Measurements from ENCODE around the gene F13A1.
A peak's percentile ranks its signal among the peaks of the same experiment; 100 is the strongest.

Gene F13A1

GRCh38 chr6:6251555-6252280 is 68.7 kb downstream of the F13A1 start:
- intact Hi-C loops (cut with DNase I) = no loop called here

GRCh38 chr6:6248651-6249050 is 71.8 kb downstream of the F13A1 start:
- intact Hi-C loops (cut with DNase I) = no loop called here
- DNase-seq = no peak

More at GRCh38 chr6:6251555-6252280, 68.7 kb downstream of the F13A1 start:
- no peak for DNase-seq

- intact Hi-C loops (cut with DNase I) = no loop called here
- DNase-seq = no peak
These were observed 73.9 kb downstream of the F13A1 start for GRCh38 chr6:6246544-6246943.

- intact Hi-C loops (cut with DNase I) = no loop called here
- no peak for DNase-seq
These were observed 75.8 kb downstream of the F13A1 start for GRCh38 chr6:6244624-6245023.

DNA sequence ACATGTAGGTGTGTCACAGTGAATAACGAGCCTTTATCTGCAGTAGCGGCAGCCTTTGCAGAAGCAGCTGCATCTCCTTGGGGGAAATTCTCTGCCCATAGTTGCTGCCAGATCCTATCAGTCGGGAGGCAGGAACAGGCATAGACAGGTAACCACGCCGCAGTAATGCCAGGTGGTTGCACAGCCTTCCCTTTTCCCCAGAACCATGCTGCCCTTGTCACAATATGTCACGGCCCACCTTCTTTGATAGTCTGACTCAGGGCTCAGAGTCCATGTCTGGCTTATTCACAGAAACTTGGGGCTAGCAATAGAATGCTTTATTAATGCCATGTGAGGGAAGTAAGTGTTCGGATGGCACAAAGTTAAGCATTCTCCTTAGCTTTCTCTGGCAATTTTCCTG is 76.6 kb downstream of the F13A1 start:
- intact Hi-C loops (cut with DNase I) = no loop called here
- DNase-seq = no peak

- intact Hi-C loops (cut with DNase I) = no loop called here
These were observed 80.6 kb downstream of the F13A1 start for GRCh38 chr6:6239598-6240581.

GRCh38 chr6:6236730-6237469 is 83.6 kb downstream of the F13A1 start:
- DNase-seq = no peak

More at GRCh38 chr6:6239598-6240581, 80.6 kb downstream of the F13A1 start:
- no peak for DNase-seq

GRCh38 chr6:6235786-6236185 is 84.7 kb downstream of the F13A1 start:
- intact Hi-C loops (cut with DNase I) = no loop called here
- DNase-seq = no peak

More at GRCh38 chr6:6236730-6237469, 83.6 kb downstream of the F13A1 start:
- intact Hi-C loops (cut with DNase I) = no loop called here

DNA sequence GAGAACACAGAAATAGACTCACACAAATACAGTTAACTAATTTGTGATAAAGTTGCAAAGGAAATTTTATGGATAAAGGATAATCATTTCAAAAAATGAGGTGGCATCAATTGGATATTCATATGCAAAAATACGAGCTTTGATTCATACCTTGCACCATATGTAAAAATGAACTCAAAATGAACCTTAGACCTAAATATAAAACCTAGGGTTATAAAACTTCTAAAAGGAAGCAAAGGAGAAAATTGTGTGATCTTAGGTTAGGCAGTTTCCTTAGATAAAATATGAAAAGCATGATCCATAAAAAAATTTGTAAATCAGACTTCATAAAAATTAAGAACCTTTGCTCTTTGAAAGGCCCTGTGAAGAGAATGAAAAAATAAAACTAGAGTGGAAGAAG is 85.5 kb downstream of the F13A1 start:
- DNase-seq = no peak

DNA sequence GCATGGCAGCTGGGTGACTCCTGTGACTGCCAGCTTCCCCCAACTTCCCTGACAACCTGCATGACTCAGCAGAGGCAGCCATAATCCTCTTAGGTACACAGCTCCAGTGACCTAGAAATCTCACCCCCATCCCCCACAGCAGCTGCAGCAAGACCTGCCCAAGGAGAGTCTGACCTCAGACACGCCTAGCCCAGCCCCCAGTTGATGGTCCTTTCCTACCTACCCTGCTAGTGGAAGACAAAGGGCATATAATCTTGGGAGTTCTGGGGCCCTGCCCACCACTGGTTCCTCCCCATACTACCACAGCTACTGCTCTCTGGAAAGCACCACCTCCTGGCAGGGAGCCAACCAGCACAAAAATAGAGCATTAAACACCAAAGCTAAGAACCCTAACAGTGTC is 90.2 kb downstream of the F13A1 start:
- intact Hi-C loops (cut with DNase I) = no loop called here
- DNase-seq = no peak

More for the DNA sequence above, 85.5 kb downstream of the F13A1 start:
- intact Hi-C loops (cut with DNase I) = no loop called here

- no peak for DNase-seq
- intact Hi-C loops (cut with DNase I) = no loop called here
These were observed 92.6 kb downstream of the F13A1 start for GRCh38 chr6:6227896-6228295.

GRCh38 chr6:6225885-6226529 is 94.5 kb downstream of the F13A1 start:
- intact Hi-C loops (cut with DNase I) = no loop called here
- no peak for DNase-seq

DNA sequence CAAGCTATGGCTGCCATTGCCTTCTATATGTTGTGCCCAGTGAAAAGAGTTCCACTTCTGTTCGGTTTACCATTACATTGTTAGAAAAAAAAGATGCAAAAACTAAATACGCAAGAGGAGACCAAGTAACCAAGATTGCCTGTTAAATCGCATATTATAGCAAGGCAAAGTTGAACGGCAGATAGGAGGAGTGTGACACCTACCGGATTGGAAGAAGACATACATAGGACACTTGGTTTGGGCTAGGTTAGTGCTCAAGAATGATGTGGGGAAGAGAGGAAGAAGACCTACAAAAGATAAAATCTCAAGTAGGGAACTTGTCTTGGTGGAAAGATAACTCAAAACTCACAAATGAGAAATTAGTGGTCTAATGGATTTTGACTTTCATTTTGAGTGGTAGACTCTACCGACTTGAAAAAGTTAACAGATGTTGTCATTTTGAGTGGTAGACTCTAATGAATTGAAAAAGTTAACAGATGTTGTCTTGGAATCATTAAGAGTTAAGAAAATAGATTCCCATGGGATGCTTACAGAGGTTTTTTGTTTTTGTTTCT is 95.5 kb downstream of the F13A1 start:
- intact Hi-C loops (cut with DNase I) = no loop called here
- DNase-seq = no peak

GRCh38 chr6:6221787-6222535 is 98.5 kb downstream of the F13A1 start:
- peak in 1 of 42 donors; percentile 14 for DNase-seq
- intact Hi-C loops (cut with DNase I) = no loop called here

- no peak for DNase-seq
- intact Hi-C loops (cut with DNase I) = no loop called here
These were observed 99.7 kb downstream of the F13A1 start for GRCh38 chr6:6220718-6221117.

DNA sequence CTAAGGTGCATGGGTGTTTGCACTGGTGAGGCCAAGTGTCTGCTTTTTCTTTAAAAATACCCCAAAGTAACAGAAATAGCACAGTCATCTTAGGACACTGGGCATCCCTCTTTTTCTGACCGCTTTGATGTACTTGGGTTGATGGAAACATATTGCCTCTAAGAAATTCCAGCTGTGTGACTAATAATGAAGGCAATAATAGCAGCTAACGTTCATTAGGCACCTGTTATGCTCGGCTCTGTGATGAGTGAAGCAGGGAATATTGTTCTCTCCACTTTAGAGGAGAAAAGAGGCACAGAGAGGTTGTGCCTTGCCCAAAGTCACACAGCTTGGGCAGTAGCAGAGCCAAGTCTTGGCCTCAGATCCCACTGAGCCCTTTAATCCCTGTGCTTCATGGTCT is 100.7 kb downstream of the F13A1 start:
- intact Hi-C loops (cut with DNase I) = no loop called here
- no peak for DNase-seq

DNA sequence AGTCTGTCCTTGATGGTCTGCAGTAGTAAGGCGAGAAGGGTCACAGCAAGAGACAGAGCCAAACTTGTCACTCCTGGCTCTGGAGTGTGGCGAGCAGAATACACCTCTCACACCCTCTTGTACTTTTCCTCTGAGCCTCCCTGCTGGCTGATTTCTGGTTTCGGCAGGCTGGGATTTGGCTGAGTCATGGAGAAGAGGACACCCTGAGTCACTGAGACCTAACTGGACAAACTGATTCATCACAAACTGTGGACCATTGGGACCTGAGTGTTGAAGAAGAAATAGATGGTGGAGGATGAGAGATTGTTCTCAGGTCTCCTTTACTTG is 101.7 kb downstream of the F13A1 start:
- intact Hi-C loops (cut with DNase I) = no loop called here
- no peak for DNase-seq
